Ovary (tissue), 9 donors: Measurements from ENCODE around the gene KRT83. TPM values are rescaled to one million over a fixed set of nuclear protein-coding genes. Genes with fewer than 3 reads are reported as not detected.
"Not testable (repeated sequence)": the region's sequence is repeated elsewhere in the genome, so short reads cannot be mapped to it uniquely, and the experiment has no call there.

Experiments used
- DNase-seq, 5 donors: peaks; one replicate each; pipeline ENCODE4 v3.0.0-alpha.2; 2019 to 2020
- H3K27ac ChIP-seq, 2 donors: fragments of 200-600 bp; one replicate each; pipeline versions ENCODE4 v1.5.1 to v1.8.0; 2019 to 2022
- H3K27me3 ChIP-seq: fragments of 200-600 bp; one replicate; pipeline ENCODE4 v1.8.0; 2022
- H3K36me3 ChIP-seq: fragments of 200-600 bp; sonication (generic); one replicate; pipeline ENCODE4 v1.5.1; 2019
- H3K4me1 ChIP-seq: one replicate; pipeline ENCODE4 v1.8.1; 2013; ENCODE audit warnings: mild to moderate bottlenecking, moderate library complexity; ENCODE audit not compliant: insufficient read depth
- H3K4me3 ChIP-seq: fragments of 200-600 bp; sonication (generic); one replicate; pipeline ENCODE4 v1.5.1; 2017
- H3K9me3 ChIP-seq, 2 donors: fragments of 200-600 bp in 1 of 2; sonication (generic) in 1 of 2; one replicate each; pipeline versions ENCODE4 v1.5.1 to v1.8.1; 2013 to 2019; ENCODE audit warnings: mild to moderate bottlenecking in 1 of 2, moderate library complexity in 1 of 2
- CTCF ChIP-seq, 3 donors: fragments of 450-650 bp in 2 of 3; fragments of 200-600 bp in 1 of 3; IDR thresholded peaks; one replicate each; pipeline versions ENCODE4 v1.5.1 to v1.8.0; 2016 to 2022; ENCODE audit warnings: antibody characterized with exemption in 3 of 3, mild to moderate bottlenecking in 1 of 3
- EP300 ChIP-seq: sonication (generic); formaldehyde crosslinking; IDR thresholded peaks from one replicate; pipeline ENCODE4 v1.6.1; 2017; ENCODE audit warnings: antibody characterized with exemption
- POLR2A ChIP-seq: fragments of 450-650 bp; IDR thresholded peaks from one replicate; pipeline ENCODE4 v1.6.1; 2017; ENCODE audit warnings: antibody characterized with exemption, mild to moderate bottlenecking, moderate library complexity
- WGBS, 3 donors: extraction: QIAGEN DNeasy Blood & Tissue Kit in 1 of 3; methylation state at CpG; one replicate each; pipeline versions ENCODE4 v1.1.5 to v1.1.7; 2013 to 2017; 5-methylcytosine and 5-hydroxymethylcytosine counted together
- intact Hi-C, 4 donors: fragments of 100-400 bp; cut with DNase I; formaldehyde crosslinking; loops; one replicate each; pipeline versions ENCODE4 v1.11.0 to v1.15.1; 2022 to 2023
- polyA plus RNA-seq, 2 donors: library from polyadenylated mRNA; stranded (reverse); fragments of 200-250 nt in 1 of 2; fragments of 350-450 nt in 1 of 2; fragmentation: Illumina TruSeq in 1 of 2; extraction: RNeasy Lipid Tissue Mini Kit (QIAGEN cat#74804) in 1 of 2; gene quantifications; one replicate each; pipeline ENCODE4 v1.2.3, GENCODE V29; 2013 to 2014
- total RNA-seq, 7 donors: library from RNA; depleted of rRNA in 2 of 7; stranded (reverse); fragments of >200 nt in 2 of 7; fragmentation: NEBNext Ultra II Directional in 3 of 7; extraction: Animal tissue kit (Norgen Biotek cat#: 25700) in 3 of 7; gene quantifications; one replicate each; pipeline versions ENCODE4 v1.1.0 to v1.2.4, GENCODE V29; 2016 to 2023
- donor health status: DM: no; HTN: no; CAD: no; lungs with moderate emphysema.
- donor health status: DM: no; HTN: no; CAD: no.
- donor health status: Bipolar disorder and iron deficiency.
- donor health status: DM: yes; HTN: yes; CAD: no.
- donor health status: DM: no; HTN: no; CAD: no.
- donor health status: DM: yes; HTN: yes; CAD: no.

Gene KRT83
- total and polyA plus RNA-seq, 9 donors = not detected

- Histone ChIP-seq H3K36me3 (no peaks in the 10 kb centered on the region), H3K27me3 (no peaks in the 10 kb centered on the region), H3K4me1 (no peaks in the 10 kb centered on the region), H3K27ac (no peak overlapping the region), H3K9me3 (no peaks in the 10 kb centered on the region), H3K4me3 (no peak overlapping the region)
- intact Hi-C loops = no loop called here
- TF ChIP-seq EP300 (no peak), POLR2A (no peak), CTCF (IDR thresholded peaks at IDR 0.05) (no peak)
- 65 to 72% (median 71%) methylated on average over 11 of the region's 11 CpGs for WGBS, 3 donors
- DNase-seq = no peak
Observed at GRCh38 chr12:52305921-52306705, 15.1 kb downstream of the KRT83 start.

- H3K27ac ChIP-seq, DNase-seq, intact Hi-C loops, H3K4me1 ChIP-seq, H3K9me3 ChIP-seq, H3K36me3 ChIP-seq, H3K4me3 ChIP-seq, H3K27me3 ChIP-seq: not testable (repeated sequence)
- WGBS, 3 donors = 78 to 80% (median 78%) methylated on average over 15 of the region's 15 CpGs
Observed at GRCh38 chr12:52304941-52305411, 16.2 kb downstream of the KRT83 start.

- H3K4me1 ChIP-seq, H3K9me3 ChIP-seq, H3K36me3 ChIP-seq, DNase-seq, H3K27ac ChIP-seq, H3K27me3 ChIP-seq, intact Hi-C loops, H3K4me3 ChIP-seq: not testable (repeated sequence)
- no CpG with 5 or more reads among the region's 5 CpGs for WGBS, 3 donors
Observed at GRCh38 chr12:52302242-52302914, 18.8 kb downstream of the KRT83 start.

GRCh38 chr12:52301721-52302120, 19.5 kb downstream of the KRT83 start:
- not testable (repeated sequence) for DNase-seq, H3K27ac ChIP-seq

GRCh38 chr12:52300796-52301691, 20.2 kb downstream of the KRT83 start:
- Histone ChIP-seq H3K27me3 (no peaks in the 10 kb centered on the region), H3K4me3 (no peak overlapping the region), H3K9me3 (no peaks in the 10 kb centered on the region), H3K4me1 (no peaks in the 10 kb centered on the region), H3K36me3 (no peaks in the 10 kb centered on the region), H3K27ac (no peak overlapping the region)
- WGBS, 3 donors = 35 to 43% (median 36%) methylated on average over 14 of the region's 14 CpGs
- TF ChIP-seq POLR2A (no peak), CTCF (IDR thresholded peaks at IDR 0.05) (no peak), EP300 (no peak)
- intact Hi-C loops = no loop called here
- no peak for DNase-seq

More at GRCh38 chr12:52301721-52302120, 19.5 kb downstream of the KRT83 start:
- intact Hi-C loops, H3K4me3 ChIP-seq, H3K4me1 ChIP-seq, H3K9me3 ChIP-seq, H3K36me3 ChIP-seq, H3K27me3 ChIP-seq: not testable (repeated sequence)
- 75 to 78% (median 76%) methylated on average over 18 to 27 of the region's 31 CpGs for WGBS, 3 donors
